Measurements from ENCODE around the gene PTPRM.

GRCh38 chr18:7561909-7562460 lies 5.1 kb upstream of the PTPRM start:
- TF ChIP-seq CTCF (conservative IDR thresholded peaks at IDR 0.05; ENCODE audit: low read depth, low read length) (no peak), EZH2phosphoT487 (IDR thresholded peaks at IDR 0.05; ENCODE audit: borderline replicate concordance, low read length) (no peak)
